Measurements from ENCODE around the gene DIS3L2.

The DIS3L2 gene

GRCh38 chr2:231955758-231956472, 5.6 kb upstream of the DIS3L2 start:
- no peak for DNase-seq (ENCODE audit: low spot score)

DNA sequence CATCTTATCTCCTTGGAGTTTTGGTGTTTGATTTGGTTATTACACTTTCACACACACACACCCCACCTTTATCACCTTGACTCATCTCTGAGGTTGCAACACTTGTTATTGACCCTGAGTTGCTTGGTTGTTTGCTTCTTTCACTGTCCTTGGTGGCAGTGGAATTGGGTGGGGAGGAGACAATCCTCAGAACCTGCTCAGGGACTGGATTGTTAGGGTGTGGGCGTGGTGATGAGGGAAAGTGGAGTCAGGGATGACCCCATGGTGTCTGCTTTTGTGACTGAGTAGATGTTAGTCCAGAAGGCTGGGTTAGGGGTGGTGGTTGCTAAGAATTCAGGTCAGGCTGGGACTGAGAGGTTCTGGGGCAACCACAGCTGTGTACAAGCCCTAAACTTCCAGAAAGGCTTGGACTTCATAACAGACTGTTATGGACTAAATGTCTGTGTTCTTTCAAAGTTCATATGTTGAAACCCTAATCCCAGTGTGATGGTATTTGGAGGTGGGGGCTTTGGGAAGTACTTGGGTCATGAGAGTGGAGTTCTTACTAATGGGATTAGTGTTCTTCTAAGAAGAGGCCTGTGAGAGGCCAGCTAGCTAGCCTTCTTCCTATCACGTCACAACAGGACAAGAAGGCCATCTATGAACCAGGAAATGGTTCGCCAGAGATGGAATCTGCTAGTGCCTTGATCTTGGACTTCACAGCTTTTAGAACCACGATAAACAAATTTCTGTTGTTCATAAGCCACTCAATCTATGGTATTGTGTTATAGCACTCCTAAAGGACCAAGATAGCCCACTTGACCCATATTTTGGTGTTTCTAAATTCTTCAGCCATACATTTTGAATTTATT, 3.4 kb upstream of the DIS3L2 start:
- no peak for DNase-seq (ENCODE audit: low spot score)

GRCh38 chr2:231960810-231961348, 634 bp upstream of the DIS3L2 start:
- DNase-seq (ENCODE audit: low spot score): no peak

DNA sequence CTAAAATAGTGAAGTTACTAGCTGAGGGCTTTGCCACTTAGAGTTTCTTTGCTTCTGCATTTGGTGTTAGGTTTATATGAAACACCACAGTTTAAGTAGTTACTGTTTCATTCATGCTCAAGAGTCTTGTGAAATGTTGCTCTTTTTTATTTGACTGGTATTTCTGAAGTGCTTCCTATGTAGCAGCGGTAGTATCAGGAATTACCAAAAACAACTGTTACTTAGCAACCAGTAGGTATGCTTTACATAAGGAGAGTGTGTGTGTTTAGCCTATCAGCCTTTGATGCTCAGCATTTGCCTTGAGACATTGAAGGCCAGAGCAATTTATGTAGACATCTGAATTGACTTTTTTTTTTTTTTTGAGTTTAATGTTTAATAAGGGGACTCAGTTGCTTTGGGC, 3.6 kb downstream of the DIS3L2 start:
- DNase-seq (ENCODE audit: low spot score): no peak

GRCh38 chr2:231966886-231967285, 5.4 kb downstream of the DIS3L2 start:
- no peak for DNase-seq (ENCODE audit: low spot score)

DNA sequence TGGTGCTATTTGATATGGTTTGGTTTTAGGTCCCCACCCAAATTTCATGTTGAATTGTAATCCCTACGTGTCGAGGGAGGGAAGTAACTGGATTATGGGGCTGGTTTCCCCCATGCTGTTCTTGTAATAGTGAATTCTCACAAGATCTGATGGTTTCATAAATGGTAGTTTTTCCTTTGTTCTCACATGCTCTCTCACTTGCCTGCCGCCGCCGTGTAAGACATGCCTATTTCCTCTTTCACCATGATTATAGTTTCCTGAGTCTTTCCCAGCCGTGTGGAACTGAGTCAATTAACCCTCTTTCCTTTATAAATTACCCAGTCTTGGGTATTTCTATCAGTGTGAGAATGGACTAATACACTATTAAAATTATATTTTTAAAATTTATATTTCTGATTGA, 7.3 kb downstream of the DIS3L2 start:
- no peak for DNase-seq (ENCODE audit: low spot score)

DNA sequence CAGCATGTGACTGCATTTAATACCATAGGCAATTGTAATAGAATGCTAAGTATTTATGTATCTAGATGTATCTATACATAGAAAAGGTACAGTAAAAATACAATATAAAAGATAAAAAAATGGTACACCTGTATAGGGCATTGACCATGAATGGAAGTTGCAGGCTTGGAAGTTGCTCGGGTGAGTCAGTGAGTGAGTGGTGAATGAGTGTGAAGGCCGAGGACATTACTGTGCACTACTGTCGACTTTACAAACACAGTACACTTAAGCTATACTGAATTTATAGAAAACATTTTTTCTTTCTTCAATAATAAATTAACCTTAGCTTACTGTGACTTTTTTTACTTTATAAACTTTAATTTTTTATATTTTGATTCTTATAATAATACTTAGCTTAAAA, 8.9 kb downstream of the DIS3L2 start:
- DNase-seq (ENCODE audit: low spot score): no peak

DNA sequence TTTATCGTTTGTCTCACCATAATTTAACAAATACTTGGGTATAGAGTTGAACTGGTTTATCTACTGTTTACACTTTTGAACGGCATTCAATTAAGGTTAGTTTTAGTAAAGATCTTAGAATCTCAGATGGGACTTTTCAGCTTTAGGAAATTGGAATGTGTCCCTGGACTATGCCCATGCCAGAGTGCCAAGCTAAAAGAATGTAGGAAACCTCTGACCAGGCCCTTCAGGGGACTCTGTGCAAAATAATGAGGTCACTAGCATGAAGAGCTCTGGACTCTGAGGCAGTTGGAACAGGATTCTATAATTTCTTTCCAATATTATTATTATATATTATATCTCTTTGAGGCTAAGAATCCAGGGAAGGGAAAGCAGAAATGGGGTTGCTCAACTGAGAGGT, 13.5 kb downstream of the DIS3L2 start:
- no peak for DNase-seq (ENCODE audit: low spot score)

DNA sequence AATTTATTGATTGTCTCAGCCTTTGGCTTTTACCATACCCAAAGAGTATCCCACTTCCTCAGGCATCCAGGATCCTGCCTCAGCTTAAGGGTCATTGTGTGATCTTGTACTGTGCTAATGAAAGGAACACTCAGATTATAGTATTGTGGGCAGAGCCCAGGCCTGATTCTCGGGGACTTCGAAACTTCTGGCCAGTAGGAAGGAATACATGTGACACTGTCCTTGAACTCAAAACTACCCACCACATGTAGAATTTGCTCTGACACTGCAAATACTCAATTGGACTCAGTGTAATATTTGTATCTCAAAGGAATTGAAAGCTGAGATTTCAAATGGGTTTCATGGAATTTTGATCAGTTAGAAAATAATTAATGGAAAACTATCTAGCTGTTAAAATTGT, 15.9 kb downstream of the DIS3L2 start:
- no peak for DNase-seq (ENCODE audit: low spot score)

- no peak for DNase-seq (ENCODE audit: low spot score)
Measured at GRCh38 chr2:231984992-231985391, 23.5 kb downstream of the DIS3L2 start.

DNA sequence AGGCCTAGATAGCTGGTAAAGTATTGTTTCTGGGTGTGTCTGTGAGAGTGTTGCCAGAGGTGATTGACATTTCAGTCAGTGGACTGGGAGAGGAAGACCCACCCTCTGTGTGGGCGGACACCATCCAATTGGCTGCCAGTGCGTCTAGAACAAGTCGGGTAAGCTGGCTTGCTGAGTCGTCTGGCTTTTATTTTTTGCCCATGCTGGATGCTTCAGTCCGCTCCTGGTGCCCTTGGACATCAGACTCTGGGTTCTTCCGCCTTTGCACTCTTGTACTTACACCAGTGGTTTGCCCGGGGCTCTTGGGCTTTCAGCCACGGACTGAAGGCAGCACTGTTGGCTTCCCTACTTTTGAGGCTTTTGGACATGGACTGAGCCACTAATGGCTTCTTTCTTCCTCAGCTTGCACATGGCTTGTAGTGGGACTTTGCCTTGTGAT, 24.3 kb downstream of the DIS3L2 start:
- DNase-seq (ENCODE audit: low spot score): no peak

DNA sequence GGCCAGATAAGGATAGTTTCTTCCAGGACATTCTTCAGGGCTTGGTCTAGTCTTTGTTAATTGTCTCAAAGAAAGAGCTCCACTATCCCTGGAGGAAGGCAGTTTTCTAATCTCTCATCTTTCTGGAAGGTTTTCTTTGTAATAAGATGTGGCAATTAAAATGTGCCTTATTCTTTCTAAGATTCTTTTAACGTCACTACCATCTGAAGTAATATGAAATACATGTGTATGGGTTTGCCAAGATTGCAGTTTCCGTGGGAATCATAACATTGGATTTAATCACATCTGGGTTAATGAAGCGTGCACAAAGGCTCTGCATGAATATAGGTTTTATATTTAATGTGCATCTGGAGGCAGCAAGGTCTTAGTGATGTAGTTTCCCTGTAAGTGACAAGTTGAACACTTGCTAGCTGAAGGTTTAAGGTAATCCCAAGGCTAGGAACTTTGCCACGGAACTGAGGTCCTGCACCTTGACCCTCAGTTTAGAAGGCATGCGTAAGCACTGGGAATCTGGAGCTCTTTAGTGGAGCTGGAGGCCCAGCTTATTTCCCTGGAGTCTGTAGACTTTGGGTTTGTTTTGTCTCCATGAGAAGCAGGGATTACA, 25.7 kb downstream of the DIS3L2 start:
- no peak for DNase-seq (ENCODE audit: low spot score)

GRCh38 chr2:231988179-231988866, 26.8 kb downstream of the DIS3L2 start:
- no peak for DNase-seq (ENCODE audit: low spot score)

DNA sequence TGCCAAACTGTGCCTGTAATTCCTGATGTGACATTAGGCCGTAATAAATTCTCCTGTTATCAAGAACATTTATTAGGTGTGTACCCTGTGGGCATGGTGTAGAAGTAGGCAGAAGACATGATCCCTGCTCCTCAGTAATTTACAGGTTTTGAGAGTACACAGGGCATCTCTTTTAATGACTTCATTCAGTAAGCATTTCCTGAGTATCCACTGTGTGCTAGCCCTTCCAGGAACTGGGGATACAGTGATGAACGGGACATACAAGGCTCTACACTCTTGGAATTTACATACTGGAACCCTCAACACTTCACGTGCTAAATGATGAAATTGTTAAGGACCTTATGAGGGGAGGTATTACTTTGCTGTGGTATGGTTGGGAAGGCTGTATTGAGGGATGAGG, 30.2 kb downstream of the DIS3L2 start:
- DNase-seq (ENCODE audit: low spot score): no peak

GRCh38 chr2:231992888-231993287, 31.4 kb downstream of the DIS3L2 start:
- no peak for DNase-seq (ENCODE audit: low spot score)

DNA sequence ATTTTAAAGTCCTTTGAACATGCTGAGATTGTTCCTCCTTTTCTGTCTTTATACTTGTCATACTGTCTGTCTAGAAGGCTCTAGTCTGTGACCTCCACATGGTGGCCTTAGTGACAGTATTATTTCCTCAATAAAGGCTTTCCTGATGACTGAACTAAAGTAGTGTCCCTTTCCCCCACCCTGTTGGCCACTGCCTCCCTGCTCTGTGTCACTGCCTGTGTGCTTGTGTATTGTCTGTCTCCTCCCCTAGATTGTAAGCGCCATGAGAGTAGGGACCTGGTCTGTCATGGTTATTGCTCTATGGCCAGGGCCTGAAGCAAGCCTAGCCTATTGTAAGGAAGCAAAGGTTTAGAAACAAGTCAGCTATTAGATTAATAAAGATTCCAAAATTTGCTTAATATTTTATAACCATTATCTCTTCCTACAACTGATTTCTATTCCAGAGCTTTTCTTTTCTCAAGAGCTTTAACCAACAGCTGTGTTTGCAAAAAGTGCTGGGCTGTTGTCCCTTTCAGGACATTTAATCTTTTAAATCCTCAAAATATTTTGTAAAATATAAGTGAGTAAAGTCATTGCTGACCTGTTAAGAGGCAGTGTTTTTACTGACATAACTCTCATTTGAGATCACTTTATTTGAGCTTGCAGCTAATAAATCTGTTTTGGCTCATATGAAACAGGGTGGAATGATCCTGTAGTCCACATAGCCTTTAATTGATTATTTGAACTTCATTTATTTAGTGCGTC, 35.5 kb downstream of the DIS3L2 start:
- no peak for DNase-seq (ENCODE audit: low spot score)

GRCh38 chr2:231998046-231998445, 36.5 kb downstream of the DIS3L2 start:
- DNase-seq (ENCODE audit: low spot score): no peak

GRCh38 chr2:232000439-232000838, 38.9 kb downstream of the DIS3L2 start:
- no peak for DNase-seq (ENCODE audit: low spot score)

- no peak for DNase-seq (ENCODE audit: low spot score)
Measured at GRCh38 chr2:232001073-232001472, 39.6 kb downstream of the DIS3L2 start.

- no peak for DNase-seq (ENCODE audit: low spot score)
Measured at GRCh38 chr2:232006253-232006652, 44.7 kb downstream of the DIS3L2 start.

GRCh38 chr2:232008907-232009638, 47.6 kb downstream of the DIS3L2 start:
- DNase-seq (ENCODE audit: low spot score): no peak

Data from hematopoietic multipotent progenitor cell treated with erythropoietin and hydrocortisone succinate and interleukin-3 and kit ligand, for 17 days (in vitro differentiated cells).